ENCODE measurements around the gene RNASEH2A.
A peak's percentile ranks its signal among the peaks of the same experiment; 100 is the strongest.

Gene RNASEH2A

GRCh38 chr19:12843328-12843727 is 36.9 kb downstream of the RNASEH2A start:
- TF ChIP-seq POLR2AphosphoS5 (IDR thresholded peaks at IDR 0.05; ENCODE audit: low read depth, low read length) (no peak), TAF1 (IDR thresholded peaks at IDR 0.05; ENCODE audit: borderline replicate concordance, insufficient read depth, low read length) (no peak), SIN3A (IDR thresholded peaks at IDR 0.05; ENCODE audit: borderline replicate concordance, insufficient read depth, low read length) (no peak), FOXP2 (optimal IDR thresholded peaks at IDR 0.05; ENCODE audit: borderline replicate concordance, extremely low read depth, extremely low read length, insufficient read depth) (no peak), REST (IDR thresholded peaks at IDR 0.05; ENCODE audit: insufficient read depth in 1 of 2, low read depth in 2 of 2, low read length in 2 of 2) (no peak)

GRCh38 chr19:12843999-12844732 is 37.8 kb downstream of the RNASEH2A start:
- TF ChIP-seq REST (IDR thresholded peaks at IDR 0.05; ENCODE audit: insufficient read depth in 1 of 2, low read depth in 2 of 2, low read length in 2 of 2) (no peak), SIN3A (IDR thresholded peaks at IDR 0.05; ENCODE audit: borderline replicate concordance, insufficient read depth, low read length) (no peak), FOXP2 (optimal IDR thresholded peaks at IDR 0.05; ENCODE audit: borderline replicate concordance, extremely low read depth, extremely low read length, insufficient read depth) (no peak), POLR2AphosphoS5 (IDR thresholded peaks at IDR 0.05; ENCODE audit: low read depth, low read length) (no peak), TAF1 (IDR thresholded peaks at IDR 0.05; ENCODE audit: borderline replicate concordance, insufficient read depth, low read length) (no peak)

- TF ChIP-seq POLR2AphosphoS5 (IDR thresholded peaks at IDR 0.05; ENCODE audit: low read depth, low read length) (no peak; the same call in 1 of the 2 replicates), REST (IDR thresholded peaks at IDR 0.05; ENCODE audit: insufficient read depth in 1 of 2, low read depth in 2 of 2, low read length in 2 of 2) (peak; percentile 19 to 65; a peak in 1 of 4 replicates), SIN3A (IDR thresholded peaks at IDR 0.05; ENCODE audit: borderline replicate concordance, insufficient read depth, low read length) (no peak), TAF1 (IDR thresholded peaks at IDR 0.05; ENCODE audit: borderline replicate concordance, insufficient read depth, low read length) (no peak), FOXP2 (optimal IDR thresholded peaks at IDR 0.05; ENCODE audit: borderline replicate concordance, extremely low read depth, extremely low read length, insufficient read depth) (peak; percentile 80)
Observed at GRCh38 chr19:12847159-12848139, 41.1 kb downstream of the RNASEH2A start.

- TF ChIP-seq TAF1 (IDR thresholded peaks at IDR 0.05; ENCODE audit: borderline replicate concordance, insufficient read depth, low read length) (no peak), SIN3A (IDR thresholded peaks at IDR 0.05; ENCODE audit: borderline replicate concordance, insufficient read depth, low read length) (no peak), POLR2AphosphoS5 (IDR thresholded peaks at IDR 0.05; ENCODE audit: low read depth, low read length) (no peak), FOXP2 (optimal IDR thresholded peaks at IDR 0.05; ENCODE audit: borderline replicate concordance, extremely low read depth, extremely low read length, insufficient read depth) (no peak), REST (IDR thresholded peaks at IDR 0.05; ENCODE audit: insufficient read depth in 1 of 2, low read depth in 2 of 2, low read length in 2 of 2) (no peak)
Observed at GRCh38 chr19:12856653-12857052, 50.3 kb downstream of the RNASEH2A start.
